SH-SY5Y (cell line): ENCODE measurements around the gene FMNL2.

Experiments used
- GATA2 ChIP-seq: IDR thresholded peaks from 2 replicates; pipeline ENCODE4 v1.6.1; 2011; ENCODE audit warnings: mild to moderate bottlenecking, low read depth, low read length
- GATA3 ChIP-seq: IDR thresholded peaks from 2 replicates; pipeline ENCODE4 v1.6.1; 2011; ENCODE audit warnings: low read depth, mild to moderate bottlenecking, low read length, moderate library complexity

DNA sequence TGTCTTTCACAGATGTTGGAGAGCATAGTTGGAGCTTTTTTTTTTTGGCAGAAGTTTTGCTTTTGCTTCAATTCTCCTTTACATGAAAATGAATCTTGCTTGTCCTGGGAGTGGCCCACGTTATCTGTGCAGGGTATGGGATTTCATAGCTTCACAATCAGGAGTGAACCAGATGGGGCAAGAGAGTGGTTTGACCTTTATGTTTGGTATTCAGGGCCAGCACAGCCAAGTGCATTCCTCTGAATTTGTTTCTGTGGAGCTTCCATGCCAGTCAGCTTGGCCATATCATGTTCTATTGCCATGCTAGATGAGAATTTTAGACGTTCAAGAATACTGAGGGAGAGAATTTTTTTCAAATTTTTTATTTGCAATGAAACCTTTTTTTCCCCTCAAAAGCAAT, 265.7 kb downstream of the FMNL2 start:
- TF ChIP-seq GATA2 (no peak), GATA3 (no peak)
